Tongue (tissue), 2 donors: ENCODE data around the gene HHAT. TPM values are rescaled to one million over a fixed set of nuclear protein-coding genes. Genes with fewer than 3 reads are reported as not detected.

Source experiments
- DNase-seq: peaks from one replicate; pipeline ENCODE4 v3.0.0-alpha.2; 2015
- total RNA-seq: library from RNA; depleted of rRNA; stranded (reverse); fragments of >200 nt; gene quantifications from one replicate; pipeline ENCODE4 v1.2.3, GENCODE V29; 2014

Gene HHAT
- total RNA-seq, 1 donor from 2014 or later = 8.3 TPM

GRCh38 chr1:210554382-210554781 lies 225.7 kb downstream of the HHAT start:
- DNase-seq = no peak

- DNase-seq = no peak
Observed at GRCh38 chr1:210556475-210556874, 227.8 kb downstream of the HHAT start.

- DNase-seq = no peak
Observed at GRCh38 chr1:210557426-210558077, 228.8 kb downstream of the HHAT start.

- peak; percentile 47 for DNase-seq
Observed at GRCh38 chr1:210558302-210558701, 229.6 kb downstream of the HHAT start.

- no peak for DNase-seq
Observed at GRCh38 chr1:210565306-210565705, 236.6 kb downstream of the HHAT start.

GRCh38 chr1:210568631-210569030 lies 239.9 kb downstream of the HHAT start:
- DNase-seq = no peak

- DNase-seq = no peak
Observed at GRCh38 chr1:210570116-210570515, 241.4 kb downstream of the HHAT start.

GRCh38 chr1:210571356-210572284 lies 242.9 kb downstream of the HHAT start:
- DNase-seq = no peak

- no peak for DNase-seq
Observed at GRCh38 chr1:210573141-210573540, 244.4 kb downstream of the HHAT start.

GRCh38 chr1:210582205-210582970 lies 253.7 kb downstream of the HHAT start:
- no peak for DNase-seq

GRCh38 chr1:210584439-210585113 lies 255.9 kb downstream of the HHAT start:
- DNase-seq = peak; percentile 90

GRCh38 chr1:210586771-210587170 lies 258.1 kb downstream of the HHAT start:
- DNase-seq = peak; percentile 55

- peak; percentile 49 for DNase-seq
Observed at GRCh38 chr1:210587566-210587965, 258.9 kb downstream of the HHAT start.

GRCh38 chr1:210588357-210588756 lies 259.7 kb downstream of the HHAT start:
- DNase-seq = no peak

- DNase-seq = no peak
Observed at GRCh38 chr1:210588946-210589345, 260.2 kb downstream of the HHAT start.

- no peak for DNase-seq
Observed at GRCh38 chr1:210591214-210591613, 262.5 kb downstream of the HHAT start.

- DNase-seq = no peak
Observed at GRCh38 chr1:210594605-210595004, 265.9 kb downstream of the HHAT start.

GRCh38 chr1:210596641-210597040 lies 267.9 kb downstream of the HHAT start:
- no peak for DNase-seq

- DNase-seq = no peak
Observed at GRCh38 chr1:210597555-210598134, 268.9 kb downstream of the HHAT start.

GRCh38 chr1:210598135-210598652 lies 269.5 kb downstream of the HHAT start:
- DNase-seq = no peak

- DNase-seq = no peak
Observed at GRCh38 chr1:210600421-210601159, 271.9 kb downstream of the HHAT start.
